Heart left ventricle (tissue), 13 donors: ENCODE data around the gene NCAM1.

Experiments
- POLR2A ChIP-seq, 2 donors: fragments of 450-650 bp; IDR thresholded peaks; one replicate each; pipeline ENCODE4 v1.6.1; 2017; ENCODE audit warnings: antibody characterized with exemption in 2 of 2, mild to moderate bottlenecking in 2 of 2, moderate library complexity in 2 of 2
- TF ChIP-seq, protein P1 (sequence below), 12 donors: fragments of 200-600 bp; sonication (generic) in 4 of 12; IDR thresholded peaks; one replicate each; pipeline versions ENCODE4 v1.5.0 to v1.8.0; 2018 to 2022; ENCODE audit warnings: antibody characterized with exemption in 12 of 12, mild to moderate bottlenecking in 5 of 12
- donor health status: ischemic (EF 13 %, LVEDD 7.1; RV severe dilation, severe dysfunction).
- donor health status: DM: no; HTN: yes; CAD: no.
- donor health status: DM: no; HTN: no; CAD: no.
- donor health status: ischemic (EF 25% LVEDD 6.9; RV normal size, moderate dysfunction).
- donor health status: ischemic (EF 25% LVEDD 5.7; RV mildly dilated, moderate dysfunction).
- donor health status: ischemic (EF 35%, LVEDD 5.7; RV mildly dilated, moderate dysfunction).
- donor health status: nonischemic (EF 11% LVEDD 7.7; RV severe dilation, severe dysfunction).
- donor health status: DM: yes; HTN: yes; CAD: no.
- donor health status: PGD.
- donor health status: ischemic (EF 29% LVEDD 5.4; RV normal size, mild dysfunction).
- donor health status: nonischemic (EF 23%, LVEDD 6.1; RV moderate dilation, normal function).

- TF ChIP-seq, protein P1, sequence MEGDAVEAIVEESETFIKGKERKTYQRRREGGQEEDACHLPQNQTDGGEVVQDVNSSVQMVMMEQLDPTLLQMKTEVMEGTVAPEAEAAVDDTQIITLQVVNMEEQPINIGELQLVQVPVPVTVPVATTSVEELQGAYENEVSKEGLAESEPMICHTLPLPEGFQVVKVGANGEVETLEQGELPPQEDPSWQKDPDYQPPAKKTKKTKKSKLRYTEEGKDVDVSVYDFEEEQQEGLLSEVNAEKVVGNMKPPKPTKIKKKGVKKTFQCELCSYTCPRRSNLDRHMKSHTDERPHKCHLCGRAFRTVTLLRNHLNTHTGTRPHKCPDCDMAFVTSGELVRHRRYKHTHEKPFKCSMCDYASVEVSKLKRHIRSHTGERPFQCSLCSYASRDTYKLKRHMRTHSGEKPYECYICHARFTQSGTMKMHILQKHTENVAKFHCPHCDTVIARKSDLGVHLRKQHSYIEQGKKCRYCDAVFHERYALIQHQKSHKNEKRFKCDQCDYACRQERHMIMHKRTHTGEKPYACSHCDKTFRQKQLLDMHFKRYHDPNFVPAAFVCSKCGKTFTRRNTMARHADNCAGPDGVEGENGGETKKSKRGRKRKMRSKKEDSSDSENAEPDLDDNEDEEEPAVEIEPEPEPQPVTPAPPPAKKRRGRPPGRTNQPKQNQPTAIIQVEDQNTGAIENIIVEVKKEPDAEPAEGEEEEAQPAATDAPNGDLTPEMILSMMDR (IDR thresholded peaks at IDR 0.05): no peak
- TF ChIP-seq POLR2A (IDR thresholded peaks at IDR 0.05): no peak
Measured at GRCh38 chr11:113201054-113201818, 240.0 kb downstream of the NCAM1 start.
